GM12878 (cell line): ENCODE measurements around the gene BCL2.

ENCODE experiments used
- CBX5 ChIP-seq: sonication (generic); IDR thresholded peaks from 2 replicates; pipeline ENCODE4 v1.6.1; 2016; ENCODE audit warnings: low read depth, moderate library complexity, mild to moderate bottlenecking, inconsistent platforms
- CEBPB ChIP-seq, 2 experiments: fragments of 150-350 bp in 1 of 2; IDR thresholded peaks; 2 replicates each; pipeline ENCODE4 v1.6.1; 2012 to 2014; ENCODE audit warnings: low read depth in 2 of 2, low read length in 2 of 2, borderline replicate concordance in 1 of 2, inconsistent platforms in 1 of 2
- KAT2A ChIP-seq: conservative IDR thresholded peaks from 2 replicates; pipeline ENCODE4 v1.6.1; 2011; ENCODE audit warnings: low read depth, low read length; ENCODE audit not compliant: control insufficient read depth
- MXI1 ChIP-seq: fragments of 150-350 bp; IDR thresholded peaks from 2 replicates; pipeline ENCODE4 v1.6.1; 2011; ENCODE audit warnings: low read depth, mild to moderate bottlenecking, inconsistent platforms, low read length, improper control_type of control experiment
- NFYB ChIP-seq: IDR thresholded peaks from 2 replicates; pipeline ENCODE4 v1.6.1; 2011; ENCODE audit warnings: low read depth, mild to moderate bottlenecking, low read length, improper control_type of control experiment, moderate library complexity; ENCODE audit not compliant: insufficient read depth
- POLR2A ChIP-seq: IDR thresholded peaks from 2 replicates; pipeline ENCODE4 v1.6.1; 2011; ENCODE audit warnings: low read depth, mild to moderate bottlenecking, low read length
- RAD51 ChIP-seq: fragments of 450-650 bp; IDR thresholded peaks from 2 replicates; pipeline ENCODE4 v1.6.1; 2016; ENCODE audit warnings: moderate library complexity, mild to moderate bottlenecking, inconsistent platforms
- SMC3 ChIP-seq: IDR thresholded peaks from 2 replicates; pipeline ENCODE4 v1.6.1; 2011; ENCODE audit warnings: low read length, improper control_type of control experiment, borderline replicate concordance
- TF ChIP-seq, protein P1 (sequence below), 3 experiments: IDR thresholded peaks in 2 of 3; conservative IDR thresholded peaks in 1 of 3; 2 replicates each; pipeline ENCODE4 v1.5.1; 2011; ENCODE audit warnings: low read depth in 3 of 3, low read length in 3 of 3, mild to moderate bottlenecking in 3 of 3, control low read depth in 2 of 3, moderate library complexity in 2 of 3, inconsistent platforms in 1 of 3, mixed read lengths in 1 of 3; ENCODE audit not compliant: control insufficient read depth in 2 of 3, insufficient read depth in 1 of 3; ENCODE audit errors: extremely low read depth in 1 of 3
- TF ChIP-seq, protein P2 (sequence below): IDR thresholded peaks from 2 replicates; pipeline ENCODE4 v1.6.1; 2012; ENCODE audit warnings: low read depth, low read length, improper control_type of control experiment

- TF ChIP-seq RAD51 (no peak), KAT2A (no peak), CBX5 (no peak), NFYB (no peak), MXI1 (no peak), CEBPB (IDR thresholded peaks at IDR 0.05; ENCODE audit: borderline replicate concordance in 1 of 2, low read depth in 2 of 2, low read length in 2 of 2) (no peak), SMC3 (no peak), POLR2A (no peak)
- TF ChIP-seq, protein P1, sequence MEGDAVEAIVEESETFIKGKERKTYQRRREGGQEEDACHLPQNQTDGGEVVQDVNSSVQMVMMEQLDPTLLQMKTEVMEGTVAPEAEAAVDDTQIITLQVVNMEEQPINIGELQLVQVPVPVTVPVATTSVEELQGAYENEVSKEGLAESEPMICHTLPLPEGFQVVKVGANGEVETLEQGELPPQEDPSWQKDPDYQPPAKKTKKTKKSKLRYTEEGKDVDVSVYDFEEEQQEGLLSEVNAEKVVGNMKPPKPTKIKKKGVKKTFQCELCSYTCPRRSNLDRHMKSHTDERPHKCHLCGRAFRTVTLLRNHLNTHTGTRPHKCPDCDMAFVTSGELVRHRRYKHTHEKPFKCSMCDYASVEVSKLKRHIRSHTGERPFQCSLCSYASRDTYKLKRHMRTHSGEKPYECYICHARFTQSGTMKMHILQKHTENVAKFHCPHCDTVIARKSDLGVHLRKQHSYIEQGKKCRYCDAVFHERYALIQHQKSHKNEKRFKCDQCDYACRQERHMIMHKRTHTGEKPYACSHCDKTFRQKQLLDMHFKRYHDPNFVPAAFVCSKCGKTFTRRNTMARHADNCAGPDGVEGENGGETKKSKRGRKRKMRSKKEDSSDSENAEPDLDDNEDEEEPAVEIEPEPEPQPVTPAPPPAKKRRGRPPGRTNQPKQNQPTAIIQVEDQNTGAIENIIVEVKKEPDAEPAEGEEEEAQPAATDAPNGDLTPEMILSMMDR (IDR thresholded peaks at IDR 0.05 in 2 of 3, conservative IDR thresholded peaks at IDR 0.05 in 1 of 3; ENCODE audit: control insufficient read depth in 2 of 3, extremely low read depth in 1 of 3, insufficient read depth in 1 of 3, low read depth in 3 of 3, low read length in 3 of 3): no peak
- TF ChIP-seq, protein P2, sequence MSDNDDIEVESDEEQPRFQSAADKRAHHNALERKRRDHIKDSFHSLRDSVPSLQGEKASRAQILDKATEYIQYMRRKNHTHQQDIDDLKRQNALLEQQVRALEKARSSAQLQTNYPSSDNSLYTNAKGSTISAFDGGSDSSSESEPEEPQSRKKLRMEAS: no peak
Observed at GRCh38 chr18:63247506-63247905, 72.1 kb downstream of the BCL2 start.
